GM21723 (cell line): ENCODE measurements around the gene MTTP.

Experiments used
- ATAC-seq: cut with Tn5 transposase; IDR thresholded peaks from one replicate; pipeline ENCODE4 v1.9.1; 2021; ENCODE audit warnings: mild to moderate bottlenecking, moderate library complexity; ENCODE audit not compliant: unreplicated experiment

MTTP gene

GRCh38 chr4:99637174-99637573, 62.5 kb downstream of the MTTP start:
- ATAC-seq = no peak

- ATAC-seq = no peak
Observed at GRCh38 chr4:99640676-99641075, 66.1 kb downstream of the MTTP start.

- no peak for ATAC-seq
Observed at GRCh38 chr4:99642725-99643489, 68.3 kb downstream of the MTTP start.

- no peak for ATAC-seq
Observed at GRCh38 chr4:99644453-99644852, 69.8 kb downstream of the MTTP start.

- ATAC-seq = no peak
Observed at GRCh38 chr4:99645036-99645435, 70.4 kb downstream of the MTTP start.

- ATAC-seq = no peak
Observed at GRCh38 chr4:99645638-99646037, 71.0 kb downstream of the MTTP start.

- ATAC-seq = no peak
Observed at GRCh38 chr4:99647071-99647470, 72.4 kb downstream of the MTTP start.

- no peak for ATAC-seq
Observed at GRCh38 chr4:99648321-99648720, 73.7 kb downstream of the MTTP start.

GRCh38 chr4:99649208-99649607, 74.6 kb downstream of the MTTP start:
- ATAC-seq = no peak

- ATAC-seq = no peak
Observed at GRCh38 chr4:99649778-99650177, 75.2 kb downstream of the MTTP start.

GRCh38 chr4:99651016-99651769, 76.6 kb downstream of the MTTP start:
- ATAC-seq = no peak

- no peak for ATAC-seq
Observed at GRCh38 chr4:99651811-99652485, 77.3 kb downstream of the MTTP start.

- no peak for ATAC-seq
Observed at GRCh38 chr4:99652596-99653436, 78.2 kb downstream of the MTTP start.

- no peak for ATAC-seq
Observed at GRCh38 chr4:99653916-99654315, 79.3 kb downstream of the MTTP start.

GRCh38 chr4:99654361-99654761, 79.7 kb downstream of the MTTP start:
- no peak for ATAC-seq

GRCh38 chr4:99655308-99656081, 80.9 kb downstream of the MTTP start:
- no peak for ATAC-seq

GRCh38 chr4:99657798-99658197, 83.2 kb downstream of the MTTP start, which contains the start of gene C4orf54:
Gene C4orf54 (minus strand): TSS chr4:99657828. CDS start chr4:99654648, 3,180 bp downstream.
- ATAC-seq = no peak

- no peak for ATAC-seq
Observed at GRCh38 chr4:99658666-99659065, 84.0 kb downstream of the MTTP start.

- no peak for ATAC-seq
Observed at GRCh38 chr4:99661907-99662306, 87.3 kb downstream of the MTTP start.

GRCh38 chr4:99664716-99665115, 90.1 kb downstream of the MTTP start:
- ATAC-seq = no peak
